HG02840 (cell line): Measurements from ENCODE around the gene PLEKHG5.
"Not testable (repeated sequence)": the region's sequence is repeated elsewhere in the genome, so short reads cannot be mapped to it uniquely, and the experiment has no call there.

Source experiments
- ATAC-seq: cut with Tn5 transposase; IDR thresholded peaks from one replicate; pipeline ENCODE4 v1.9.1; 2021; ENCODE audit warnings: mild to moderate bottlenecking, moderate library complexity, moderate number of reproducible peaks; ENCODE audit not compliant: unreplicated experiment, low FRiP score

PLEKHG5 gene

DNA sequence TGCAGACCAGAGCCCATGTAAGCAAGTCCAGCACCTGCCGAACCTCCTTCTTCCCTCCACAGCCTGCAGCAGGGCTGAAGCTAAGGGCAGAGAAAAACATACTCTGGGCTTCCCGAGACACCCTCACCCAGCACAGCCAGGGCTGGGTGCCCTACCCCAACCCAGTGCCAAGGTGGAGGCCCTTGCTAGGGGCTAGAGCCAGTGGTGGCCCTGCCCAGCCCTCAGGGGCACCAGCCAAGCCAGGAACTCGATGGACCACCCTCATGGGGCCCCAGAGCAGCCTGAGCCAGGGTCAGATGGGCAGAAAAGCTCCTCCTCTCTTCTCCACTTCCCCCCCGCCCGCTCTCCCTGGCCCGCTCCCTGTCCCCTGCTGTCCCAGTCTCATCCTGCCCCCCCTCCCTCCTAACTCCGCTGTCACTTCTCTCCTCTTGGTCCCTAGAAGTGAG is 41.4 kb downstream of the PLEKHG5 start:
- ATAC-seq: no peak

GRCh38 chr1:6448749-6449631 is 42.5 kb downstream of the PLEKHG5 start:
- no peak for ATAC-seq

GRCh38 chr1:6447818-6448748 is 43.4 kb downstream of the PLEKHG5 start:
- ATAC-seq: no peak

- no peak for ATAC-seq
Measured at GRCh38 chr1:6447016-6447817, 44.2 kb downstream of the PLEKHG5 start.

GRCh38 chr1:6446665-6447015 is 44.8 kb downstream of the PLEKHG5 start:
- no peak for ATAC-seq

GRCh38 chr1:6445929-6446328 is 45.5 kb downstream of the PLEKHG5 start:
- ATAC-seq: not testable (repeated sequence)

DNA sequence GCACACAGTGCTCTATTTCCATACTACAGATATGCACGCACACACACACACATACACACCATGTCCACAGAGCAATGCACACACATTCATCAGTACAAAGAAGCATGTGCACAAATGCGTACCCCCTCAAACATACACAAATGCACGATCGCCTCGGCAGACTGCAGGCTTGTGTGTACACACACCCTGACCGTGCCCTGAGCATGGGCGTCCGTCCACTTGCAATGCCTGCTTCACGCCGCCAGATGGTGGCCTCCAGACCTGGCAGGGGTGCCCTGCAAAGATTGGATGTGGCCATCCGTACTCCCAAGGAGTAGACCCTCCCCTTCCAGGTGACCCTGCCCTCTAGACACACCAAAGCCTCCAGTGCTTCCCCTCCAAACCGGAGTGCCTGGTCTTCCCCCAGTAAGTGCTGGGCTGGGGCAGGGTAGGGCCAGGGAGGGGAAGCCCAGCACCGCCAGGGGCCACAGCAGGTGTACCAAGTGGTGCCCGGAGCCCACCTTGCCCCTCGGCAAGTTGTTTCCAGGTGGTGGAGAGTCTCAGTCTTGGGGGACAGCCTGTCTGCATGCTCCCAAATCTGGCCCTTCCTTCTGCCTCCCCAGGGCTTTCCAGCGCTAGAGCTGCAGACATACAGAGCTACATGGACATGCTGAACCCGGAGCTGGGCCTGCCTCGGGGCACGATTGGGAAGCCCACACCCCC is 46.3 kb downstream of the PLEKHG5 start:
- ATAC-seq: no peak

- ATAC-seq: no peak
Measured at GRCh38 chr1:6444377-6444776, 47.1 kb downstream of the PLEKHG5 start.

GRCh38 chr1:6443339-6444115 is 47.9 kb downstream of the PLEKHG5 start:
- no peak for ATAC-seq

- ATAC-seq: no peak
Measured at GRCh38 chr1:6441586-6441985, 49.9 kb downstream of the PLEKHG5 start.

DNA sequence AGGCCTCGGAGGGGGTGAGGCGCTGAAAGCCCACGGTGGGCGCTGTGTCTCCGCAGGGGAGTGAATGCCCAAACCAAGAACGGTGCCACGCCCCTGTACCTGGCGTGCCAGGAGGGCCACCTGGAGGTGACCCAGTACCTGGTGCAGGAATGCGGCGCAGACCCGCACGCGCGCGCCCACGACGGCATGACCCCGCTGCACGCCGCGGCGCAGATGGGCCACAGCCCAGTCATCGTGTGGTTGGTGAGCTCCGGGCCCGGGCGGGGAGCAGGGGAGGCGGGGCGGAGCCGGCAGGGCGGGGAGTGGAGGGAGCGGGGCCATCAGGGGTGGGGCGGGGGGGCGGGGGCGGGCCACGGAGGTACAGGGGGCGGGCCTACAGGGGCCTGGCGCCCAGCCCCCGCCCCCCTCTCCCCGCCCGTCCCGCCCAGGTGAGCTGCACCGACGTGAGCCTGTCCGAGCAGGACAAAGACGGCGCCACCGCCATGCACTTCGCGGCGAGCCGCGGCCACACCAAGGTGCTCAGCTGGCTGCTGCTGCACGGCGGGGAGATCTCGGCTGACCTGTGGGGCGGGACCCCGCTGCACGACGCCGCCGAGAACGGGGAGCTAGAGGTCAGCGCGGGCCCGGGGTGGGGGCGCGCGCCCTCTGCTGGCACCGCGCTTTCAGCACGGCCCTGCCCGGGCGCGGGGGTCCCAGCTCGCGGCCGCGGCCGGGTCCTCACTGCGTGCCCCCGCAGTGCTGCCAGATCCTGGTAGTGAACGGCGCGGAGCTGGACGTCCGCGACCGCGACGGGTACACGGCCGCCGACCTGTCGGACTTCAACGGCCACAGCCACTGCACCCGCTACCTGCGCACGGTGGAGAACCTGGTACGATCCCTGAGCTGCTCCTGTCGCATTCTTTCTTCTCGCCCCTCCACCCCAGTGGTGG is 51.0 kb downstream of the PLEKHG5 start:
- ATAC-seq: no peak

GRCh38 chr1:6438047-6438525 is 53.4 kb downstream of the PLEKHG5 start:
- ATAC-seq: no peak

GRCh38 chr1:6437012-6437700 is 54.3 kb downstream of the PLEKHG5 start:
- not testable (repeated sequence) for ATAC-seq

DNA sequence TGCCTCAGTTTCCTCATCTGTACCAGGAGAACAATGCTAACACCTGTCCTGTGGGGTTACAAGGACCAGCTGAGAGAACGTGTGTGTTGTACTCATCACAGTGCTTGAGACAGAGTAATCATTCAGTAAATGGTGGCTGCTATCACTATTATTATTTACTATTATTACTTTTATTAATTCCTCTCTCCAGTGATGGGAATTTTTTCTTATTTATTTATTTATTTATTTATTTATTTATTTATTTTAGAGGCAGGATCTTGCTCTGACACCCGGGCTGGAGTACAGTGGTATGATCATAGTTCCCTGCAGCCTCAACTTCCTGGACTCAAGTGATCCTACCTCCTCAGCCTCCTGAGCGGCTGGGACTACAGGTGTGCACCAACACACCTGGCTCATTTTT is 55.2 kb downstream of the PLEKHG5 start:
- not testable (repeated sequence) for ATAC-seq

GRCh38 chr1:6435547-6435946 is 55.9 kb downstream of the PLEKHG5 start:
- ATAC-seq: no peak

GRCh38 chr1:6435129-6435528 is 56.3 kb downstream of the PLEKHG5 start:
- ATAC-seq: no peak

DNA sequence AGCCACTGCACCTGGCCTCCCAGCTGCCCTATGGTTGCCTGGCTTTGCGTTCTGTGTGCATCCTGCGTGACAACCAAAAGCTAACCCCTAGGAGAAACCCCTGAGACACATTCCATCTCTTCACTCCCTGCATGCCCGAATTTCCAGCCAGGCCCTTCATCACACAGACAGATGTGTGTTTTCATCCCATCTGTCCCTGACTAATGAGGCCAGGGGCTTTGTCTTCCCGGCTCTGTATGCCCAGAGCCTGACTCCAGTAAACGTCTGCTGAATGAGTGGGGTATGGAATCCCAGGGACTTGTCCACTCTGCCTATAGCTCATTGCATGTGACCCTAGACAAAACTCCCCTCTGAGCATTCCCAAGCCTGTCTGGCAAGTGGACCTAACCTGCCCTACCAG is 57.3 kb downstream of the PLEKHG5 start:
- ATAC-seq: no peak
